Activated CD8-positive, alpha-beta memory T cell treated with anti-CD3 and anti-CD28 coated beads, Interleukin-2, amount 10 ng/mL, durations not matched to agents 7 days and 5 days (primary cell): ENCODE data around the gene LY6G5C. TPM values are rescaled to one million over a fixed set of nuclear protein-coding genes. Genes with fewer than 3 reads are reported as not detected.

Experiments
- ATAC-seq: fragments of 150-1000 bp; cut with Tn5 transposase; one replicate; pipeline ENCODE4 v1.10.0; 2021; ENCODE audit warnings: moderate library complexity
- CTCF ChIA-PET: fragments of 350-600 bp; sonication (Branson Sonifier 250); formaldehyde crosslinking; loops from one replicate; lab custom pipeline; 2021; ENCODE audit warnings: antibody characterized with exemption; lab: Charles Lee
- DNase-seq: peaks from one replicate; pipeline ENCODE4 v3.0.0-alpha.2; 2020
- H3K27ac Mint-ChIP-seq: one replicate; pipeline ENCODE4 v1.8.0; 2021; ENCODE audit warnings: mild to moderate bottlenecking, mixed read lengths
- H3K27me3 Mint-ChIP-seq: one replicate; pipeline ENCODE4 v1.8.0; 2021; ENCODE audit warnings: mixed read lengths
- H3K36me3 Mint-ChIP-seq: one replicate; pipeline ENCODE4 v1.8.0; 2021; ENCODE audit warnings: mild to moderate bottlenecking, mixed read lengths
- H3K4me1 Mint-ChIP-seq: one replicate; pipeline ENCODE4 v1.8.0; 2021; ENCODE audit warnings: mixed read lengths
- H3K4me3 Mint-ChIP-seq: one replicate; pipeline ENCODE4 v1.8.0; 2021; ENCODE audit warnings: mild to moderate bottlenecking, moderate library complexity, mixed read lengths
- H3K9me3 Mint-ChIP-seq: one replicate; pipeline ENCODE4 v1.8.0; 2022; ENCODE audit warnings: low read depth, mixed read lengths
- total RNA-seq, 2 experiments: library from RNA; stranded (reverse); gene quantifications; one replicate each; pipeline ENCODE4 v1.2.3, GENCODE V29; 2021

The LY6G5C gene
- total RNA-seq, 2 experiments from 2014 or later = 2.6 to 3.8 TPM

DNA sequence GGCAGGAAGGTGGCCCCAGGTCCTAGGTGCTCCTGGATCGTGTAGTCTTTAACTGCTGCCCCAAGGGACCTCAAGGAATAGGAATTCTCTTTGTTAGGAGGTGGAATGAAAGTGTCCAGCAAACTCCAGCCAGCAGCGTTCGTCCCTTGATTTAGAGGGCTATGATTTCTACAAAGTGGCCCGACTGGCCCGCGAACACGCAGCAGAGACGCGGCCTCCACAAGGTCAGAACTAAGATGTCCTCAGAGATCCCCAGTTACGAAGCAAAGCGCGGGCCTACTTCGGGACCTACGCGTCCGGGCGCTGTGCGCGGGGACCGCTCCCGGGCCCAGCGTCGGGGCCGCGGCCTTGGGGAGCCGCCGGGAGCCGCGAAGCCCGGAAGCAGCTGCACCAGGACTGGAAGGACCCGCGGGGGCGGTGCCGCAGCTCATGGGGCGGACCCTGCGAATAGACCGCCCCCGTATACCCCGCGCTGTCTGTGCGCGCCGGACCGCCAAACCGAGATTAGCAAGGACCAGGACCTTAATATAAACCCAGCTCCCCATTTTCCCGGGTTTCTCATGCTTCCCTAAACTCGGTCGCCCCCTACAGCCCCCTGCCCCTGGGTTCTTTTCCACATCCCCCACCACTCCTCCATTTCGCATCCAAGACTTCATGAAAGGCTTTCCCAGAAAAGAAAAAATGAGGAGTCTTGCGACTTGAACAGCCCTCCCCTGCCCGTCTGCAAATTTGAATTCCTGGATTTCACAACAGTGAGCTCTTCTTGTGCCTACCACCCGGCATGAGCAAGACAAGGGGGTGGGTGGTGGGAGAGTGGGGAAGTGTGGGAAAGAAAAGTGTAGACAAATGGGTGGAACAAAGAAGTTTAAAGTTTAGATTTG lies 20.2 kb downstream of the LY6G5C start, which contains the start of gene C6orf47:
Gene C6orf47 (minus strand): TSS at position 398 of the 881 bp plus-strand sequence. CDS start 831 bp downstream, outside the sequence.
- H3K36me3 Mint-ChIP-seq = peaks cover 60% of the 10 kb centered on the region

DNA sequence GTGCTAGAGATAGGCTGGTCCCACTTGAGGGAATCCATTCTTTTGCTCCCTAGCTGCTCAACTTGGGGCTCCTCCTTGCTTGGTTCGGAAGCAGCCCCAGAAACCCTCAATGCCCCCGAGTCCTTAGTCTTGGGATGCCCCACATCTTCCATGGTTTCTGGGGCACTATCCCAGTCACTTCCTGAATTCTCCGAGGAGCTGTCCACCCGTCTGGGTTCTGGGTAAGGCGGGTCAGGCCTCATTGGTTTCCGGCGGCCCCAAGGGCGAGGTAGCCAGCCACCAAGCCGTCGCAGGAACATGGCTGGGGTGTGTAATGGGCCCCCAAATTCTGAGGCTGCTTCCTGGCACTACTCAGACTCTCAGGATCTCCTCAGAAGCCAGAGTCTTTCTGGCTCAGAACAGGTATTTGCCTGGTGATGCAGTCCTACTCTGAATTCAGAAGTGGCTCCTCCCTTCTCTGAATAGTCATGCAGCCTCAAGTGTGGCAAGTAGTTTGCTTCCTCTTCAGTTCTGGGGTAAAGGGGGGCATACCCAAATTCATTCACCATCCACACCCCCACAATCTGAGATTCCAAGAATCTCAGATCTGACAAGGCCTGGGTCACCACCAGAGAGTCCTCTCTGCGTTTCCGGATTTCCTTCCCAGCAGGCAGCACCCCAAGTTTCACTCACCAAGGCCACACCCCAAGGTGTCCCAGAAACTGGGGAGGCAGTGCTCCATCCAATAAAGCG lies 21.1 kb downstream of the LY6G5C start:
- Mint-ChIP-seq H3K4me3 (peak overlapping the region; percentile 99), H3K27me3 (no peaks in the 10 kb centered on the region), H3K36me3 (peaks cover 61% of the 10 kb centered on the region), H3K4me1 (peaks cover 81% of the 10 kb centered on the region), H3K9me3 (no peaks in the 10 kb centered on the region), H3K27ac (peak overlapping the region; percentile 96)
- ATAC-seq = peak; percentile 48
- CTCF ChIA-PET = interaction anchor here (1.0 to 1.5 kb wide), 9 partner anchors 8 to 132 kb away, joined by 3 to 8 read pairs (median 4); partner anchors contain the start of genes BAG6 and MSH5
- DNase-seq = peak; percentile 77

More for the DNA sequence above, 20.2 kb downstream of the LY6G5C start, which contains the start of gene C6orf47:
- CTCF ChIA-PET = interaction anchor here (1.0 to 2.2 kb wide), 9 partner anchors 9 to 131 kb away, joined by 3 to 8 read pairs (median 4); partner anchors contain the start of genes BAG6 and MSH5
- Mint-ChIP-seq H3K4me1 (peaks cover 75% of the 10 kb centered on the region), H3K27me3 (no peaks in the 10 kb centered on the region), H3K27ac (peak within 1 kb of the TSS; percentile 96), H3K9me3 (no peaks in the 10 kb centered on the region), H3K4me3 (peak within 1 kb of the TSS; percentile 99)
- DNase-seq = peak; percentile 88
- peak; percentile 74 for ATAC-seq

DNA sequence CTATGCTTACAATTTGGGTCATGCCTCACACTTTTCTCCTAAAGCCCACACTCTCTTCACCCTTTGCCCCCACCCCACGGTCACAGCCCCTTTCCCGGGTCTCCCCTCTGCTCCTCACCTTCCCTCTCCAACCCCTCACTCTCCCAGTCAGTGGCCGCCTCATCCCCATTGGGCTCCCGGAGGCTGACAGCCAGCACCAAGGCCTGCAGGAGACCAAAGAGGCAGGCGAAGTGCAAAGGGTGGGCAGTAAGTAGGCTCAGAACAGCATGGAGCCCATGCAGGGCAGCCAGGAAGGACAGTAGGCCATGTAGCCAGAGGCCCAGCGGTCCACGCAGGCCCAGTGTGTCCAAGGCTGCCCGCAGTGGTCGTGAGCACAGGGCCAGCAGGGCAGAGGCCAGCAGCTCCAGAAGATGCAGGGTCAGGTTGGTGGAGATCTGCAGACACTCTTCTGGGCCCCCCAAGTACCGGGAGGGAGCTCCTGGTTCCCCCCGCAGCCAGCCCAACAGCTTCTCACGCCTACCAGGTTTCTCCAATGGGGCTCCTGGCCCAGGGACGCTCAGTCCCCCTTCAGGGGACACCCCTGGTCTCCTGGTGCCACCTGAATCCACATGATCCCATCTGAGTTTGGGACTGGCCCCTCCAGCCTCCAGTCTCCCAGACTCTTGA lies 21.8 kb downstream of the LY6G5C start:
- H3K4me3 Mint-ChIP-seq = peak overlapping the region; percentile 99
- H3K4me1 Mint-ChIP-seq = peaks cover 83% of the 10 kb centered on the region
- ATAC-seq = no peak
- H3K27me3 Mint-ChIP-seq = no peaks in the 10 kb centered on the region
- peaks cover 55% of the 10 kb centered on the region for H3K36me3 Mint-ChIP-seq
- CTCF ChIA-PET = interaction anchor here (0.8 to 1.5 kb wide), 4 partner anchors 42 to 133 kb away, joined by 3 to 4 read pairs (median 3); no protein-coding TSS in a partner anchor
- DNase-seq = no peak
- H3K9me3 Mint-ChIP-seq = no peaks in the 10 kb centered on the region
- H3K27ac Mint-ChIP-seq = peak overlapping the region; percentile 96

DNA sequence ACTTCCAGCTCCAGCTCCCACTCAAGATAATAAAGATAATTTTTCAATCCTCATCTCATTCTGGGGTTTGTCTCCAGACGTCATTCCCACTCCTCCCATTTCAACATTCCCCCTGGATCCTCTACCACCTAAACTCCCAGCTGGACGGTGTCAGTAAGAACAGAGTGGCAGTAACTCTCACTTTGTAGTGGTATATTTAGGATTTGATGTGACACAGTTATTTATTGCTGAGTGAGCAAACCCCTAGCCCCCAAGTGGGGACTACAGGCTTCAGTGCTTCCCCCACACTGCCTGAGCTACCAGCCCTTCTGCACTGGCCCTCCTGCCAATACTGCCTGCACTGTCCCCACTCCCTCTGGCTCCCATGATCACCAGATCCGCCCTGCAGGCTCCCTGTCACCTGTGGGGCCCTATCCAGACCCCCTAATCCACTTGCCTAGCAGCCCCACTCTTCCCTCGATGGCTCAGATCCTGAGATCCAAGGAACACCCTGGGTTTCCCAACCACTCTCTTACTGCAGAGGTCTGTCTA lies 22.6 kb downstream of the LY6G5C start:
- no peak for DNase-seq
- Mint-ChIP-seq H3K27me3 (no peaks in the 10 kb centered on the region), H3K4me1 (peaks cover 78% of the 10 kb centered on the region), H3K4me3 (peak overlapping the region; percentile 42), H3K9me3 (no peaks in the 10 kb centered on the region), H3K27ac (peak overlapping the region; percentile 83), H3K36me3 (peaks cover 46% of the 10 kb centered on the region)
- ATAC-seq = no peak
- CTCF ChIA-PET = interaction anchor here (0.8 to 1.7 kb wide), 5 partner anchors 26 to 172 kb away, joined by 3 to 9 read pairs (median 3); no protein-coding TSS in a partner anchor

DNA sequence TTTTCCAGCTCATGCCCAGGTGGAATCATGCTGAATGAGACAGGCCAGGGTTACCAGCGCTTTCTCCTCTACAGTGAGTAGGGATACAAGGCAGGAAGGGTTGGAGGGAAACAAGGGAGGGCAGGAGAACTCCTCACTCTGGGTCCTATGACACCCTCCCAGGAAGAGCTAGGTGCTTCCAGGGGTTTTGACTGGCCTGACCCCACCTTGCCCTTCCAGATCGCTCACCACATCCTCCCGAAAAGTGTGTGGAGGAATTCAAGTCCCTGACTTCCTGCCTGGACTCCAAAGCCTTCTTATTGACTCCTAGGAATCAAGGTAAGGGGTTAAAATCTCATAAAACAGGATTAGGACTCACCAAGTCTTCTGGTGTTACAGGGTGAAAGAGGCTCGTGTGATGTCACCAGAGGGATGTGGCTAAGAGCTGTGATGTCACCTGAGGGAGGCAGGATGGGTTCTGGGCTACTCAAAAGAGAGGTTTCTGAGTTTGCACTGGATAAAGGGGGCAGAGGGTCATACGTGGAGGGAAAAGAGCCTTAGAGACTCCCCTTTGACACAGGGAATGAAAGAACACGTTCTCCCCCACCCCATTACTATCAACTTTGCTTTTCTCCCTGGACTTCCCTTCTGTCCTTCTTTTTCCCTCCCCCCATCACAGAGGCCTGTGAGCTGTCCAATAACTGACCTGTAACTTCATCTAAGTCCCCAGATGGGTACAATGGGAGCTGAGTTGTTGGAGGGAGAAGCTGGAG lies 23.3 kb downstream of the LY6G5C start:
- ATAC-seq (no peak), DNase-seq (peak; percentile 79)
- Mint-ChIP-seq H3K27ac (peak overlapping the region; percentile 83), H3K4me1 (peaks cover 75% of the 10 kb centered on the region), H3K36me3 (peaks cover 43% of the 10 kb centered on the region), H3K27me3 (no peaks in the 10 kb centered on the region), H3K4me3 (peak overlapping the region; percentile 53), H3K9me3 (no peaks in the 10 kb centered on the region)
- CTCF ChIA-PET = interaction anchor here (0.8 to 1.7 kb wide), 7 partner anchors 27 to 205 kb away, joined by 3 to 9 read pairs (median 3); partner anchors contain the start of gene NEU1

DNA sequence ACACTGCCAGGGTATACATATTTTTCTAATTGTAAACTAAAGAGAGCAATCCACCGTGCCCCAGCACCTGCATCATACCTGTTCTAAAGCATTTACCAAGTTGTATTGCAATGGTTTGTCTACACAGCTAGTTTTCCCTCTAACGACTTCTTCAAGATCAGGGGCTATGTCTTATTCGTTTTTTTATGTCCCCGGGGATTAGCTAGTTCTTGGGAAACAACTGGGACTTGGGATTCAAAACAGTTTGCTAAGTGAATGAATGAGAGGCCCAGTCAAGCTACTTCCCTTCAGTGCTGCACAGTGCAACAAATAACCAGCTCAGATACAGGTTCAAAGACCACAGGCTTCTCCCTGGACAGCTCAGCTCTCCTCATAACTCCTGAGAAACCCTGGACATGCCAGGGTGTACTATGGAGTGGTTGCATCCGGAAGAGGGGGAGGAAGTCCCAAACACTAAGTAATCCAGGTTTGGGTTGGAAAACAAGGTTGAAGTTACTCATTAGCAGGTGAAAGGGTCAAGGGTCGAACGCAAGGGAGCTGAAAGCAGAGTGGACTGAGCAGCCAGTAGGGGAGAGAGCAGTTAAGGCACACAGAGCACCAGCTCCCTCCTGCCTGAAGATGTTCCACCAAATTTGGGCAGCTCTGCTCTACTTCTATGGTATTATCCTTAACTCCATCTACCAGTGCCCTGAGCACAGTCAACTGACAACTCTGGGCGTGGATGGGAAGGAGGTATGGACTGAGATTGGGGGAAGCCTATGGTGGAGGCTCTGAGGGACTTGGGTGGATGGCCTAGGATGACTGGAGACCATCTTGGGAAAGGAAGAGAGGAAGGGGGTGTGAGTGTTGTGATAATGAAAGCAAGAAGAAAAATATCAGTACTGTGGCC lies 25.3 kb downstream of the LY6G5C start, which contains the start of gene APOM:
Gene APOM (plus strand): TSS at position 546 of the 889 bp plus-strand sequence. CDS start 73 bp downstream, at position 619.
- Mint-ChIP-seq H3K4me3 (no peak within 1 kb of the TSS), H3K27me3 (no peaks in the 10 kb centered on the region), H3K4me1 (peaks cover 69% of the 10 kb centered on the region)

DNA sequence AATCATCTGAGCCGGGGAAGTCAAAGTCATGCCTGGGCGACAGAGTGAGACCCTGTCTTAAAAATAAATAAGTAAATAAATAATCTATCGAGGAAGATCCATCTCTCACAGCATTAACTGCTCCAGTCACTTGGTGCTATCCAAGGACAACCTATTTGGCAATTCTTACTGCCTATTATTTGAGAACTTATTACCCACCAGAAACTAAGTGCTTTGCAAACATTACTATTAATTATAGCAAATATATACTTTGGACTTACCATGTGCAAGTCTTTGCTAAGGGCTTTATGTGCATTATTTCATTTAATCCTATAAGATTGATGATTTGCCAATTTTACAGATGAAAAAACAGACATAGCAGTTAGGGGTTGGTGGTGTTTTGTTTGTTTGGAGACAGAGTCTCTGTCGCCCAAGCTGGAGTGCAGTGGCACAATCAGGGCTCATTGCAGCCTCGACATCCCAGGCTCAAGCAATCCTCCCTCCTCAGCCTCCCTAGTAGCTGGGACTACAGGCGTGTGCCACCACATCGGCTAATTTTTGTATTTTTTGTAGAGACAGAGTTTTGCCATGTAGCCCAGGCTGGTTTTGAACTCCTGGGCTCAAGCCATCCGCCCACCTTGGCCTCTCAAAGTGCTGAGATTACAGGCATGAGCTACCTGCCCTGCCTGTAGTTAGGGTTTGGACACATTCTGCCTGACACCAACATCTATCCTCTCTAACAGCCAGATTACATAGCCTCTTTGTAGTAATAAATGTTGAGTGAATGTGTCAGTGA lies 26.1 kb downstream of the LY6G5C start:
- Mint-ChIP-seq H3K9me3 (no peaks in the 10 kb centered on the region), H3K36me3 (peaks cover 29% of the 10 kb centered on the region), H3K4me3 (no peak overlapping the region), H3K27me3 (no peaks in the 10 kb centered on the region), H3K27ac (no peak overlapping the region), H3K4me1 (peaks cover 69% of the 10 kb centered on the region)
- ATAC-seq (no peak), DNase-seq (no peak)
- CTCF ChIA-PET = interaction anchor here (0.7 to 5.6 kb wide), 4 partner anchors 9 to 83 kb away, joined by 3 to 39 read pairs (median 4); partner anchors contain the start of gene GPANK1

More for the DNA sequence above, 25.3 kb downstream of the LY6G5C start, which contains the start of gene APOM:
- CTCF ChIA-PET = interaction anchor here (1.2 to 5.6 kb wide), 2 partner anchors 8 to 12 kb away, joined by 3 to 39 read pairs; partner anchors contain the start of gene GPANK1
- no peak for DNase-seq
- no peaks in the 10 kb centered on the region for H3K9me3 Mint-ChIP-seq
- peaks cover 31% of the 10 kb centered on the region for H3K36me3 Mint-ChIP-seq
- no peak within 1 kb of the TSS for H3K27ac Mint-ChIP-seq
- ATAC-seq = no peak

DNA sequence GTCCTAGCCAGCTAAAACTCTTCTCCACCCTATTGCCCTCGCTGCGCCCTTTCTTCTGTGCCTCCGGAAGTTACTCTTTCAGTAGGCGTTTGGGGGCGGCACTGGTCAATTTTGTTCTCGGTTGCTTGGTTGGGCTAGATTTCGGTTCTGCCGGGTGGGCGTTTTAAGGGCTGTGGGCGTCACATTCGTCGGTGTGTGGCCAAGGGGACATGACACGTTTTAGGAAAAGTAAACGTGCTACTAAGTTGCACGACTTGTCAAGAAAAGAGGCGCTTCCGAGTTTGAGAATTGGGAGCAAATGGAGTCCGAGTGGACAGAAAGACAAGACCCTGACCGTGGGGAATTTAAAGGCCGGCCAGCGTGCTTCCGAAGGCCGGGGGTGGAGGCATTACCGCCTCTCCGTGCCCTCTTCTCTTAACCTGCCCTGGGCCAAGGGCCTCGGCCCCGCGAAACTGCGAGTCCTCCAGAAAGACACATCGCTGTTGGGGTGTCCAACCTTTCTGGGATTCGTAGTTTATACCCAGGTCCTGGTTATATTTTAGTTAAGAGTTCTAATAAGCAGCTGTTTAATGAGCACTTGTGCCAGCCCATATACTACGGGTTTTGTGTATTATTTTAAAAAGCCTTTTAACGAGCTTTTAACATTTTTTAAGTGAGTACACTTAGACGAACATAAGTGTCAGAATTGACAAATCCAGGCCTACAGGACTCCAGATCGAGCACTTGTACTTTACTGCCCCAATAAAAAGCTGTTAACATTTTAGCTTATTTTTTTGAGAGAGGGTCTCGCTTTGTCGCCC lies 27.7 kb downstream of the LY6G5C start:
- ATAC-seq (peak; percentile 74), DNase-seq (peak; percentile 94)
- Mint-ChIP-seq H3K27ac (peak overlapping the region; percentile 96), H3K27me3 (no peaks in the 10 kb centered on the region), H3K4me1 (peaks cover 62% of the 10 kb centered on the region), H3K4me3 (peak overlapping the region; percentile 89), H3K36me3 (peaks cover 34% of the 10 kb centered on the region), H3K9me3 (no peaks in the 10 kb centered on the region)
- CTCF ChIA-PET = interaction anchor here (0.7 to 5.6 kb wide), 20 partner anchors 8 to 270 kb away, joined by 3 to 39 read pairs (median 4); partner anchors contain the start of genes ABHD16A, C6orf47, GPANK1 and LY6G5B

DNA sequence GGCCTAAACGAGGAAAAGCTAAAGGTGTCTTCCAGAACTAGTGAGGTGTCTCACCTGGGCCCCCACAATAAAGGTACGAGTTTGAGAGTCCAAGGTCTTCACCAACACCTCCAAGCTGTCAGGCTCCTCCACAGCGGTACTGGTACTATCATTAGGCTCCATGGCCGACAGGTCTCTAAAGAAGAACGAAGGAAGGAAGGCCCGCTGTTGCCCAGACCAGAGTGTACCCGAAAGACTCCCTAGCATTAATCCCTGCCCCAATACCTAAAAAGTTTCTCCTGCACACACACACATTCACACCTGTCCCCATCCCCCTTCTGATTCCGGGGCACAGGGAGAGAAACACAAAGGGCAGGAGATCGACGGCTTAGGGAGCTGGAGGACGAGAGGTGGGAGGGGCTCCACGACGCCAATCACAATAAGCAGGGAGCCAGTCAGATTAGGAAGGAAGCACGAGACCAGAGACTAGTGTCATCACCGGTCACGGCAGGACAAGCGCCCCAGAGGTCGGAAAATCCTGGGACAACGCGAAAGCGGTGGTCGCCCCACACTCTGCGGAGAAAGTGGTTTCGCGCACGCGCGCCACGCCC lies 29.2 kb downstream of the LY6G5C start:
- DNase-seq (peak; percentile 83), ATAC-seq (peak; percentile 56)
- H3K36me3 Mint-ChIP-seq = peaks cover 32% of the 10 kb centered on the region
- peak overlapping the region; percentile 89 for H3K4me3 Mint-ChIP-seq
- no peaks in the 10 kb centered on the region for H3K9me3 Mint-ChIP-seq
- H3K27ac Mint-ChIP-seq = peak overlapping the region; percentile 96
- H3K27me3 Mint-ChIP-seq = no peaks in the 10 kb centered on the region
- CTCF ChIA-PET = interaction anchor here (0.6 to 5.6 kb wide), 14 partner anchors 9 to 211 kb away, joined by 3 to 39 read pairs (median 4); partner anchors contain the start of genes C6orf47, GPANK1, LY6G5B and NCR3
- H3K4me1 Mint-ChIP-seq = peaks cover 51% of the 10 kb centered on the region
